Medulla oblongata (tissue), 1 donor: ENCODE measurements around the gene POLR3GL.
"Not testable (repeated sequence)": the region's sequence is repeated elsewhere in the genome, so short reads cannot be mapped to it uniquely, and the experiment has no call there.

ENCODE experiments used
- DNase-seq: peaks from one replicate; pipeline ENCODE4 v3.0.0-alpha.2; 2015; ENCODE audit errors: extremely low spot score

POLR3GL gene

GRCh38 chr1:146020058-146021049 is 55.9 kb downstream of the POLR3GL start:
- DNase-seq, result no peak

DNA sequence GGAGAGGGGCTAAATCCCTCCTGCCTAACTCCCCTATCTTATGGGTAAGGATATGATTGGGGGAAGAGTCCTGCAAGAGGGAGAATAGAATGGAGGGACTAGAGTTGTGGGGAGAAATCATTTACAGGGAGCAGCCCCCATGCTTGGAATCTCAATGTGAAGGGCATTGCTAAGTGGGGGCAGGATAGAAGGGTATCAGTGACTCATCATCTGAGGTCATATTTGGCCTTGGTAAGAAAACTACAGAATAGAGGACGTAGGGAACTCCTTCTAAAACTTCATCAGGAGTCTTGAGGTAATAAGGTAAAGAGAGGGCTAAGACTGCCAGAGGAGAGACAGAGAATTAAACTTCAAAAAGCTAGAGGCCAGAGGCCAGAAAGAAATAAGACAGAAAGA is 56.6 kb downstream of the POLR3GL start:
- no peak for DNase-seq

DNA sequence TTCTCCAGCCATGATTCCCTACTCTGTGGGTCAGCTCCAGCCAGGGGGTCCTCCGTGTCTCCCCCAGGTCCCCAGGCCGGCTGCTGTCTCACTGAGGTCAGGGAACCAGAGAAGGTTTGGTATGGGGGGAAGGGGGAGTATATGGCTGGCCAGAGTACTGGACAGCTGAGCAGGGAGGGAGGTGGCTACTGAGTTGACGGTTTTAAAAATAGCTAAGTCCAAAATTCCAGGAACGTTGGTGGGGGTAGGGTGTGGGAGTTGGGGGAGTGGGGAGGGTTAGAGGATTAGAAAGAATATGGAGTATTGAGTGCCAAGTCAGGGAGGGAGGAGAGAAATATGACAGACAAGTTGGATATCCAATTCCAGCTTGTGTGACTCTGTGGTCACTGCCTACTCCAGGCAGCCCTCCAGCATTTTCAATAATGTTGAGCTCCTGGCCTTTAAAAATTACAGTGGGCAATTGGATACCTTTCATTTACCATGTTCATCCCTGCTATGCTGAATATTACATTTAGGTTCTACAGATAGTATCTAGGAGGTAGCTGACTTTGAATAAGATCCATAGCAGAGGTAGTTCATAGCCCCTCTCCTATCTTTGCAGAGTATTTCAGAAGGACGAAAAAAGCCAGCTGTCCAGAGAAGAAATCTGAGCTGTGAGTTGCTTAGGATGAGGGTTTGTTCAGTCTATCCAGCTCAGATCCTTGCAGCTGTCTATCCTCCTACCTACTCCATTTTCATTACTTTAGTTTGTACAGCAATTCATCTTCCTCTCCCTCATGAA is 57.3 kb downstream of the POLR3GL start, which contains the start of gene HJV:
Gene HJV (minus strand): TSS at position 114 of the 781 bp plus-strand sequence. CDS start 1,504 bp downstream, outside the sequence.
- no peak for DNase-seq

GRCh38 chr1:146022403-146023127 is 58.1 kb downstream of the POLR3GL start:
- no peak for DNase-seq

DNA sequence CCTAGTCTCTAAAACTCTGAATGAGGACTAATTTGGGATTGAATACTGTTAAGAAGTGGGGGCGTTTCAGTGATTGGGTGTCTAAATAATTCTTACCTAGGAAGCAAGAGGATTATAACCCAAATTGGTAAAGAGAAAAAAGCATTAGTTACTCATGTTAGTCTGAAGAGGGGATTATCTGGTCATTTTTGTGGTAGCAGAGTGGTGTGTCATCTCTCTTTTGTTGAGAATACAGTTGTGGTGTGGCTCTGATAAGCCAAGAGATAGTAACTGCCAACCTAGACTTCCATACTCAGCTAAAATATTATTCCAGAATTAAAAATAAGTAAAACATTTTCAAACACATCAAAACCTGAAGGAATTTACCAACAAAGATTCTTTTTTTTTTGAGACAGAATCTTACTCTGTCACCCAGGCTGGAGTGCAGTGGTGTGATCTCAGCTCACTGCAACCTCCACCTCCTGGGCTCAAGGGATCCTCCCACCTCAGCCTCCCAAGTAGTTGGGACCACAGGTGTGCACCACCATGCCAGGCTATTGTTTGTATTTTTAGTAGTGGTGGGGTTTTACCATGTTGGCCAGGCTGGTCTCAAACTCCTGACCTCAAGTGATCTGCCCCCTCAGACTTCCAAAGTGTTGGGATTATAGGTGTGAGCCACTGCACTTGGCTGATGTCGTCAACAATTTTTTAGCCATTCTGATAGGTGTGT is 61.5 kb downstream of the POLR3GL start:
- DNase-seq, result not testable (repeated sequence)

GRCh38 chr1:146026650-146027049 is 62.2 kb downstream of the POLR3GL start:
- not testable (repeated sequence) for DNase-seq
